NCI-H1930 (cell line): ENCODE data around the gene STON2.
"Not testable (repeated sequence)": the region's sequence is repeated elsewhere in the genome, so short reads cannot be mapped to it uniquely, and the experiment has no call there.

Source experiments
- DNase-seq, 2 experiments: peaks; one replicate each; lab custom pipeline; 2025; lab: John Stamatoyannopoulos, UW

The STON2 gene

GRCh38 chr14:81400202-81400678, at the start of gene STON2:
Gene STON2 (minus strand): TSS chr14:81400324. CDS start chr14:81398382, 1,942 bp downstream.
- no peak for DNase-seq

- no peak for DNase-seq
Observed at GRCh38 chr14:81449576-81449975, 49.5 kb upstream of the STON2 start.

GRCh38 chr14:81449114-81449513, 49.0 kb upstream of the STON2 start:
- DNase-seq: no peak

- DNase-seq: no peak
Observed at GRCh38 chr14:81447021-81447764, 47.1 kb upstream of the STON2 start.

GRCh38 chr14:81446279-81447007, 46.3 kb upstream of the STON2 start:
- no peak for DNase-seq

GRCh38 chr14:81441626-81442134, 41.6 kb upstream of the STON2 start:
- DNase-seq: no peak

- DNase-seq: no peak
Observed at GRCh38 chr14:81440041-81440440, 39.9 kb upstream of the STON2 start.

- no peak for DNase-seq
Observed at GRCh38 chr14:81437244-81437643, 37.1 kb upstream of the STON2 start.

- DNase-seq: peak; percentile 55 to 87
Observed at GRCh38 chr14:81436296-81437138, 36.4 kb upstream of the STON2 start.

GRCh38 chr14:81435391-81436295, 35.5 kb upstream of the STON2 start:
- peak; percentile 21 to 52 for DNase-seq

GRCh38 chr14:81435048-81435390, 34.9 kb upstream of the STON2 start:
- no peak for DNase-seq

- DNase-seq: no peak
Observed at GRCh38 chr14:81434230-81434629, 34.1 kb upstream of the STON2 start.

GRCh38 chr14:81433378-81433777, 33.3 kb upstream of the STON2 start:
- no peak for DNase-seq

GRCh38 chr14:81432219-81432661, 32.1 kb upstream of the STON2 start:
- DNase-seq: no peak

- no peak for DNase-seq
Observed at GRCh38 chr14:81430235-81430634, 30.1 kb upstream of the STON2 start.

GRCh38 chr14:81429749-81430148, 29.6 kb upstream of the STON2 start:
- not testable (repeated sequence) for DNase-seq

GRCh38 chr14:81429028-81429427, 28.9 kb upstream of the STON2 start:
- DNase-seq: no peak

- no peak for DNase-seq
Observed at GRCh38 chr14:81427348-81428058, 27.4 kb upstream of the STON2 start.

- DNase-seq: no peak
Observed at GRCh38 chr14:81423504-81423903, 23.4 kb upstream of the STON2 start.

- no peak for DNase-seq
Observed at GRCh38 chr14:81418057-81418790, 18.1 kb upstream of the STON2 start.
